Neural progenitor cell (in vitro differentiated cells): Measurements from ENCODE around the gene MED12L. TPM values are rescaled to one million over a fixed set of nuclear protein-coding genes. Genes with fewer than 3 reads are reported as not detected.

Experiments
- DNase-seq: peaks from one replicate; pipeline ENCODE4 v3.0.0-alpha.2; 2016; ENCODE audit warnings: low spot score
- H2AFZ ChIP-seq: fragments of 200-600 bp; sonication (generic); replicated peaks from 2 replicates; pipeline ENCODE4 v1.6.1; 2016; ENCODE audit warnings: antibody characterized with exemption
- H3F3A ChIP-seq: fragments of 200-600 bp; sonication (generic); 2 replicates; pipeline ENCODE4 v1.6.1; 2016; ENCODE audit warnings: antibody characterized with exemption, low read depth
- H3K27ac ChIP-seq: fragments of 200-600 bp; sonication (generic); 2 replicates; pipeline ENCODE4 v1.5.1; 2016; ENCODE audit warnings: mild to moderate bottlenecking
- H3K27me3 ChIP-seq: fragments of 200-600 bp; sonication (generic); 2 replicates; pipeline ENCODE4 v1.6.1; 2016; ENCODE audit warnings: mild to moderate bottlenecking, moderate library complexity
- H3K36me3 ChIP-seq: fragments of 200-600 bp; sonication (generic); 2 replicates; pipeline ENCODE4 v1.5.1; 2016
- H3K4me1 ChIP-seq: fragments of 200-600 bp; sonication (generic); 2 replicates; pipeline ENCODE4 v1.6.1; 2016; ENCODE audit warnings: mixed run types
- H3K4me2 ChIP-seq: fragments of 200-600 bp; sonication (generic); 2 replicates; pipeline ENCODE4 v1.6.1; 2016
- H3K4me3 ChIP-seq: fragments of 200-600 bp; sonication (generic); 2 replicates; pipeline ENCODE4 v1.5.1; 2016
- H3K79me2 ChIP-seq: fragments of 200-600 bp; sonication (generic); 2 replicates; pipeline ENCODE4 v1.6.1; 2016; ENCODE audit warnings: low read depth
- H3K9ac ChIP-seq: fragments of 200-600 bp; sonication (generic); 2 replicates; pipeline ENCODE4 v1.6.1; 2016
- H3K9me3 ChIP-seq: fragments of 200-600 bp; sonication (generic); 2 replicates; pipeline ENCODE4 v1.5.1; 2016; ENCODE audit warnings: low read depth
- H4K20me1 ChIP-seq: fragments of 200-600 bp; sonication (generic); 2 replicates; pipeline ENCODE4 v1.6.1; 2016; ENCODE audit warnings: low read depth
- H3K27ac Mint-ChIP-seq: 3 replicates; pipeline ENCODE4 v1.8.0; 2021; ENCODE audit warnings: mixed read lengths
- H3K27me3 Mint-ChIP-seq: 2 replicates; pipeline ENCODE4 v1.8.0; 2022; ENCODE audit warnings: low read depth, mild to moderate bottlenecking, inconsistent platforms, moderate library complexity, mixed read lengths; ENCODE audit not compliant: insufficient read depth
- H3K36me3 Mint-ChIP-seq: 3 replicates; pipeline ENCODE4 v1.8.0; 2021; ENCODE audit warnings: mixed read lengths
- H3K4me1 Mint-ChIP-seq: 3 replicates; pipeline ENCODE4 v1.8.0; 2021; ENCODE audit warnings: mixed read lengths
- H3K4me3 Mint-ChIP-seq: 3 replicates; pipeline ENCODE4 v1.8.0; 2021; ENCODE audit warnings: mild to moderate bottlenecking, moderate library complexity, mixed read lengths
- H3K9me3 Mint-ChIP-seq: 3 replicates; pipeline ENCODE4 v1.8.0; 2020; ENCODE audit warnings: mixed read lengths
- CTCF ChIP-seq: fragments of 200-600 bp; sonication (generic); IDR thresholded peaks from 2 replicates; pipeline ENCODE4 v1.5.1; 2017; ENCODE audit warnings: antibody characterized with exemption, mild to moderate bottlenecking
- EZH2 ChIP-seq: fragments of 200-600 bp; sonication (generic); IDR thresholded peaks from 2 replicates; pipeline ENCODE4 v1.6.1; 2017; ENCODE audit warnings: antibody characterized with exemption, mild to moderate bottlenecking, moderate library complexity
- EZH2phosphoT487 ChIP-seq: fragments of 200-600 bp; sonication (generic); IDR thresholded peaks from 2 replicates; pipeline ENCODE4 v1.6.1; 2017; ENCODE audit warnings: antibody characterized with exemption
- total RNA-seq: library from RNA; depleted of rRNA; stranded (reverse); fragments of >200 nt; gene quantifications from 2 replicates; pipeline ENCODE4 v1.2.3, GENCODE V29; 2015; ENCODE audit warnings: low replicate concordance

Gene MED12L
- total RNA-seq, 1 donor from 2014 or later: 16.5 TPM

DNA sequence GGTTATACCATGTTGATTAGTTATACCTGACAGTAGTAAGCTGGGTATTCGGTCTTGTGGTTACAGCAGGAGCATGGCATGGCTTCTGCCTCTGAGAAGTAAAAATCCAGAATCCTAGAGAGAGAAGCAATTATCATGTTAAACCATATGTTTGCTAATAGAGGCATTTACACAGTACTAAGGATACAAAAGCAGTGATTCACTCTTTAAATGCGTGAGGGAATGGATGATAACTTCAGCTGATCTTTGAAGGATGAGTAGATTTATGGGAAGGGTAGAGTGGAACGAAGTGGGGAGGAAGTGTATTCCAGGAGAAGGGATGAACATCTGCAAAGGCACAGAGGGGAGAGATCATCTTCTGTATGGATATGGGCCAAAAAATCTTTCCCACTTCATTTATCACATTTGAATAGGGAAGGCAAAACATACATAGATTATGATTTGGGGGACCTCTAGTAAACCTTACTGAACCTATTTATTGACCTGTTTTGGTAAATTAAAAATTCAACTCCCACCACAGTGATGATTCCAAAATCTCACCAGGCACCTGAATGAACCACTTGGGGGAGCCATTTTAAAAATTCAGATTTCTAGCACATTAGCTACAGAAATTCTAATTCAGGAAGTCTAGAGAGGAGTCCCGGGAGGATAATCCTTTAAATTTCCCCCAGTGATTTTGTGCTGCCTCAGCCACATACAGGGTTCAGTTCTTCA lies 340.3 kb downstream of the MED12L start:
- peak; percentile 53 for TF ChIP-seq CTCF
- TF ChIP-seq EZH2phosphoT487: no peak
- TF ChIP-seq EZH2: no peak
- Mint-ChIP-seq H3K4me1 (peaks cover 4% of the 10 kb centered on the region), H3K36me3 (peaks cover 6% of the 10 kb centered on the region), H3K27me3 (no peaks in the 10 kb centered on the region), H3K4me3 (no peak overlapping the region), H3K9me3 (peaks cover 3% of the 10 kb centered on the region), H3K27ac (peak overlapping the region; percentile 19)
- no peaks in the 10 kb centered on the region for H3K4me1 ChIP-seq
- no peaks in the 10 kb centered on the region for H3K27me3 ChIP-seq
- no peak for DNase-seq
- no peak overlapping the region for H3K9ac ChIP-seq
- H3K27ac ChIP-seq: no peak overlapping the region
- H3K4me3 ChIP-seq: no peak overlapping the region
- H3F3A ChIP-seq: no peaks in the 10 kb centered on the region
- no peak overlapping the region for H2AFZ ChIP-seq
- H3K79me2 ChIP-seq: no peaks in the 10 kb centered on the region
- H3K9me3 ChIP-seq: no peaks in the 10 kb centered on the region
- no peak overlapping the region for H3K4me2 ChIP-seq
- no peaks in the 10 kb centered on the region for H3K36me3 ChIP-seq
- no peaks in the 10 kb centered on the region for H4K20me1 ChIP-seq

DNA sequence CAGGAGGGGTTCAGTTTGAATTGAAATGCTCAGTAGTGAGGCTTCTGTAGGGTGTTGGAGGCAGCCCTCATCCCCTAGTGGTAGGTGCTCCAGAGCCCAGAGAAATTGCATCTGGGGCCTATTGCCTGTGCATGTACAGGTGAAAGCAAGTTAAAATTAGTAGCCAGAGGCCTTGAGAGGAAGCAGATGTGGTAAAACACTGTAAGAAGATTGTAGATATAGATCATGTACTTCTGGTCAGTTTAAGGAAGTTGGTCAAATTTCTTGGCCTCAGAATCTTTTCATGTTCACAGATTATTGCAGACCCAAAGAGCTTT lies 340.8 kb downstream of the MED12L start:
- no peak overlapping the region for H3K27ac Mint-ChIP-seq
- Histone ChIP-seq H3K4me1 (no peaks in the 10 kb centered on the region), H3K27me3 (no peaks in the 10 kb centered on the region), H3K79me2 (no peaks in the 10 kb centered on the region), H3K9ac (no peak overlapping the region), H4K20me1 (no peaks in the 10 kb centered on the region), H3K27ac (no peak overlapping the region), H3K36me3 (no peaks in the 10 kb centered on the region), H3K4me2 (no peak overlapping the region), H3K4me3 (no peak overlapping the region), H2AFZ (no peak overlapping the region), H3F3A (no peaks in the 10 kb centered on the region), H3K9me3 (no peaks in the 10 kb centered on the region)
- no peak for DNase-seq
- H3K36me3 Mint-ChIP-seq: peaks cover 7% of the 10 kb centered on the region
- H3K27me3 Mint-ChIP-seq: peaks cover 4% of the 10 kb centered on the region
- peaks cover 5% of the 10 kb centered on the region for H3K4me1 Mint-ChIP-seq
- peaks cover 3% of the 10 kb centered on the region for H3K9me3 Mint-ChIP-seq
- no peak overlapping the region for H3K4me3 Mint-ChIP-seq
- TF ChIP-seq EZH2phosphoT487 (no peak), EZH2 (no peak), CTCF (no peak)

GRCh38 chr3:151428386-151428785 lies 342.9 kb downstream of the MED12L start:
- H3K27me3 ChIP-seq: no peaks in the 10 kb centered on the region
- H3K79me2 ChIP-seq: no peaks in the 10 kb centered on the region
- H3K9me3 ChIP-seq: no peaks in the 10 kb centered on the region
- H3K4me1 Mint-ChIP-seq: peaks cover 5% of the 10 kb centered on the region
- H3K36me3 ChIP-seq: no peaks in the 10 kb centered on the region
- H3K27ac ChIP-seq: no peak overlapping the region
- no peak for TF ChIP-seq EZH2phosphoT487
- no peak for TF ChIP-seq EZH2
- no peak for TF ChIP-seq CTCF
- peaks cover 7% of the 10 kb centered on the region for H3K36me3 Mint-ChIP-seq
- no peak overlapping the region for H2AFZ ChIP-seq
- H3K27ac Mint-ChIP-seq: no peak overlapping the region
- H3F3A ChIP-seq: no peaks in the 10 kb centered on the region
- H3K9me3 Mint-ChIP-seq: peaks cover 3% of the 10 kb centered on the region
- H3K27me3 Mint-ChIP-seq: peaks cover 4% of the 10 kb centered on the region
- H3K4me3 Mint-ChIP-seq: no peak overlapping the region
- no peak overlapping the region for H3K4me3 ChIP-seq
- no peak for DNase-seq
- H4K20me1 ChIP-seq: no peaks in the 10 kb centered on the region
- H3K4me2 ChIP-seq: no peak overlapping the region
- H3K9ac ChIP-seq: no peak overlapping the region
- H3K4me1 ChIP-seq: no peaks in the 10 kb centered on the region
